K562 (cell line): Measurements from ENCODE around the gene EYA2. TPM values are rescaled to one million over a fixed set of nuclear protein-coding genes. Genes with fewer than 3 reads are reported as not detected.

Experiments used
- HEY1 ChIP-seq: fragments of 250-450 bp; sonication (Bioruptor Pico); IDR thresholded peaks from 2 replicates; pipeline ENCODE4 v1.5.0; 2020; ENCODE audit warnings: mild to moderate bottlenecking, moderate library complexity, borderline replicate concordance
- MED1 ChIP-seq: sonication (generic); formaldehyde crosslinking; IDR thresholded peaks from 2 replicates; pipeline ENCODE4 v1.8.1; 2023; ENCODE audit warnings: missing genetic modification reagents, borderline replicate concordance
- PCBP1 ChIP-seq: fragments of 200-400 bp; formaldehyde crosslinking; IDR thresholded peaks from 2 replicates; pipeline ENCODE4 v1.6.1; 2018; ENCODE audit warnings: mild to moderate bottlenecking, low read depth, low read length; ENCODE audit not compliant: poor library complexity, severe bottlenecking
- RAD51 ChIP-seq: fragments of 450-650 bp; IDR thresholded peaks from 2 replicates; pipeline ENCODE4 v1.7.1; 2016; ENCODE audit warnings: low read depth, mild to moderate bottlenecking, borderline replicate concordance
- RBM25 ChIP-seq: fragments of 200-400 bp; formaldehyde crosslinking; IDR thresholded peaks from 2 replicates; pipeline ENCODE4 v1.6.1; 2018; ENCODE audit warnings: low read length, low read depth, moderate library complexity; ENCODE audit not compliant: severe bottlenecking
- RREB1 ChIP-seq: fragments of 250-450 bp; sonication (Bioruptor Pico); IDR thresholded peaks from 2 replicates; pipeline ENCODE4 v1.4.0; 2020
- SAP30 ChIP-seq: fragments of 200-600 bp; sonication (generic); IDR thresholded peaks from 2 replicates; pipeline ENCODE4 v1.6.1; 2012; ENCODE audit warnings: borderline replicate concordance, low read depth, mild to moderate bottlenecking, moderate library complexity, low read length, control low read depth, inconsistent platforms; ENCODE audit not compliant: insufficient read depth, poor library complexity, severe bottlenecking
- YBX1 ChIP-seq: fragments of 450-650 bp; IDR thresholded peaks from 2 replicates; pipeline ENCODE4 v1.7.1; 2016; ENCODE audit warnings: mild to moderate bottlenecking
- ZBTB7A ChIP-seq: IDR thresholded peaks from 2 replicates; pipeline ENCODE4 v1.6.1; 2011; ENCODE audit warnings: low read depth, mild to moderate bottlenecking, low read length, moderate library complexity, borderline replicate concordance; ENCODE audit not compliant: control insufficient read depth
- ZNF507 ChIP-seq: conservative IDR thresholded peaks from 2 replicates; pipeline ENCODE4 v1.6.1; 2017; ENCODE audit warnings: missing genetic modification characterization, missing compliant biosample characterization
- ZNF57 ChIP-seq: fragments of 450-650 bp; formaldehyde crosslinking; IDR thresholded peaks from 2 replicates; pipeline ENCODE4 v1.4.0; 2020; ENCODE audit warnings: mild to moderate bottlenecking, moderate library complexity
- polyA plus RNA-seq, 8 experiments: library from polyadenylated mRNA; depleted of rRNA in 4 of 8; stranded (reverse) in 5 of 8; unstranded in 3 of 8; fragments of >200 nt; fragmentation: Nextera tagmentation in 2 of 8; fragmentation: Illumina TruSeq in 1 of 8; extraction: Ambion mirVana in 2 of 8; extraction: Trizol in 1 of 8; gene quantifications; 2 replicates each; pipeline versions ENCODE4 v1.2.1 to v1.2.3, GENCODE V29; 2011 to 2014; ENCODE audit warnings: inconsistent platforms in 1 of 8, missing spikeins in 1 of 8
- total RNA-seq, 7 experiments: library from RNA; depleted of rRNA in 6 of 7; stranded (reverse); fragments of >200 nt in 6 of 7; fragmentation: Illumina TruSeq in 2 of 7; extraction: Trizol in 2 of 7; gene quantifications; 2 replicates each; pipeline versions ENCODE4 v1.2.1 to v1.2.3, GENCODE V29; 2011 to 2021; ENCODE audit warnings: low replicate concordance in 1 of 7
- TF ChIP-seq, protein P1 (sequence below): fragments of 450-650 bp; conservative IDR thresholded peaks from 2 replicates; pipeline ENCODE4 v1.6.1; 2016; ENCODE audit warnings: missing genetic modification characterization, low read depth, mild to moderate bottlenecking, control low read depth, missing compliant biosample characterization

The EYA2 gene
- total and polyA plus RNA-seq, 9 of the 15 experiments (the other 6 are each of a cell fraction or from before 2014, with no cell fraction given), result 0.03 TPM; not detected in 8

DNA sequence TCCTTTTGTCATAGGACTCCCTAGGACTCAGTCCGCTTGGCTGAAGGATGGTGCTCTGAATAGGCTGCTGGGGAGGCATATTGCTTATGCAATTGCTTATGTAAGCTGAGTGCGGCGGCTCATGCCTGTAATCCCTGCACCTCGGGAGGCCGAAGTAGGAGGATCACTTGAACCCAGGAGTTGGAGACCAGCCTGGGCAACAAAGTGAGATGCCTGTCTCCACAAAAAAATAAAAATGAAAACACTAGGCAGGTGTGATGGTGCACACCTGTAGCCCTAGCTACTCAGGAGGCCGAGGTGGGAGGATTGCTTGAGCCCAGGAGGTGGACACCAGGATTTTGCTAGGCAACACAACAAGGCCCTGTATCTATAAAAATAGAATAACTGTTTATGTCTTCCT is 81.3 kb downstream of the EYA2 start (continued):
- TF ChIP-seq ZBTB7A (no peak), SAP30 (no peak), HEY1 (no peak), ZNF57 (CRISPR knock-in tag) (no peak), PCBP1 (no peak), RBM25 (no peak), YBX1 (no peak), RREB1 (CRISPR knock-in tag) (no peak), MED1 (no peak), RAD51 (no peak), ZNF507 (tag) (no peak)
- TF ChIP-seq, protein P1, sequence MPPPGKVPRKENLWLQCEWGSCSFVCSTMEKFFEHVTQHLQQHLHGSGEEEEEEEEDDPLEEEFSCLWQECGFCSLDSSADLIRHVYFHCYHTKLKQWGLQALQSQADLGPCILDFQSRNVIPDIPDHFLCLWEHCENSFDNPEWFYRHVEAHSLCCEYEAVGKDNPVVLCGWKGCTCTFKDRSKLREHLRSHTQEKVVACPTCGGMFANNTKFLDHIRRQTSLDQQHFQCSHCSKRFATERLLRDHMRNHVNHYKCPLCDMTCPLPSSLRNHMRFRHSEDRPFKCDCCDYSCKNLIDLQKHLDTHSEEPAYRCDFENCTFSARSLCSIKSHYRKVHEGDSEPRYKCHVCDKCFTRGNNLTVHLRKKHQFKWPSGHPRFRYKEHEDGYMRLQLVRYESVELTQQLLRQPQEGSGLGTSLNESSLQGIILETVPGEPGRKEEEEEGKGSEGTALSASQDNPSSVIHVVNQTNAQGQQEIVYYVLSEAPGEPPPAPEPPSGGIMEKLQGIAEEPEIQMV (tag), result no peak
